Measurements from ENCODE around the gene CDX1. TPM values are rescaled to one million over a fixed set of nuclear protein-coding genes. Genes with fewer than 3 reads are reported as not detected.

The CDX1 gene
- total RNA-seq, 1 experiment from 2014 or later, result not detected

GRCh38 chr5:150137997-150138396, 28.6 kb upstream of the CDX1 start:
- Histone ChIP-seq H4K20me1 (ENCODE audit: low read length) (no peaks in the 10 kb centered on the region), H3K27me3 (ENCODE audit: low read length) (no peaks in the 10 kb centered on the region), H3K79me2 (ENCODE audit: low read length) (no peaks in the 10 kb centered on the region), H3K9me3 (ENCODE audit: low read length) (no peaks in the 10 kb centered on the region), H3K4me3 (ENCODE audit: low read length) (no peak overlapping the region), H3K9ac (ENCODE audit: low read length) (no peak overlapping the region), H3K4me2 (ENCODE audit: low read length) (no peak overlapping the region), H3K36me3 (ENCODE audit: low read depth, low read length) (no peaks in the 10 kb centered on the region), H2AFZ (ENCODE audit: low read length) (no peak overlapping the region), H3F3A (ENCODE audit: low read length, unreplicated experiment) (no peaks in the 10 kb centered on the region), H3K27ac (ENCODE audit: low read length) (no peak overlapping the region), H3K4me1 (ENCODE audit: insufficient read depth, low read length) (peaks cover under 1% of the 10 kb centered on the region), H3K9me2 (replicated peaks; ENCODE audit: low read length) (no peaks in the 10 kb centered on the region)
- DNase-seq (no peak), ATAC-seq (no peak)
- POLR2A ChIA-PET (ENCODE audit: unreplicated experiment), result no interaction called here
- intact Hi-C loops (cut with micrococcal nuclease), result loop anchor here (10.0 kb wide), 1 partner anchor 297 kb away; no protein-coding TSS in a partner anchor
- no TSS peak for BruUV-seq (replicated peaks)
- no peak for TF ChIP-seq CTCF (conservative IDR thresholded peaks at IDR 0.05; ENCODE audit: low read depth, low read length)
- TF ChIP-seq EZH2 (IDR thresholded peaks at IDR 0.05; ENCODE audit: low read length, unreplicated experiment), result no peak
- no peak for TF ChIP-seq EZH2phosphoT487 (IDR thresholded peaks at IDR 0.05; ENCODE audit: borderline replicate concordance, low read length)
- CTCF ChIA-PET, result no interaction called here

GRCh38 chr5:150138551-150139265, 27.9 kb upstream of the CDX1 start:
- no peak overlapping the region for H3K9ac ChIP-seq (ENCODE audit: low read length)
- no peak overlapping the region for H3K4me2 ChIP-seq (ENCODE audit: low read length)
- peaks cover 8% of the 10 kb centered on the region for H3K4me1 ChIP-seq (ENCODE audit: insufficient read depth, low read length)

GRCh38 chr5:150139334-150139733, 27.2 kb upstream of the CDX1 start:
- Histone ChIP-seq H3K9me2 (replicated peaks; ENCODE audit: low read length) (no peaks in the 10 kb centered on the region), H3K79me2 (ENCODE audit: low read length) (no peaks in the 10 kb centered on the region), H4K20me1 (ENCODE audit: low read length) (no peaks in the 10 kb centered on the region), H3K27ac (ENCODE audit: low read length) (no peak overlapping the region), H3K27me3 (ENCODE audit: low read length) (no peaks in the 10 kb centered on the region), H3K36me3 (ENCODE audit: low read depth, low read length) (no peaks in the 10 kb centered on the region), H3K4me3 (ENCODE audit: low read length) (no peak overlapping the region), H3K4me1 (ENCODE audit: insufficient read depth, low read length) (peaks cover 9% of the 10 kb centered on the region), H3K4me2 (ENCODE audit: low read length) (no peak overlapping the region), H3F3A (ENCODE audit: low read length, unreplicated experiment) (no peaks in the 10 kb centered on the region), H3K9ac (ENCODE audit: low read length) (no peak overlapping the region), H2AFZ (ENCODE audit: low read length) (no peak overlapping the region), H3K9me3 (ENCODE audit: low read length) (no peaks in the 10 kb centered on the region)
- no TSS peak for BruUV-seq (replicated peaks)
- no peak for ATAC-seq
- no peak for TF ChIP-seq EZH2 (IDR thresholded peaks at IDR 0.05; ENCODE audit: low read length, unreplicated experiment)
- ChIA-PET CTCF (no interaction called here), POLR2A (ENCODE audit: unreplicated experiment) (no interaction called here)
- intact Hi-C loops (cut with micrococcal nuclease), result loop anchor here (10.0 kb wide), 1 partner anchor 295 kb away; no protein-coding TSS in a partner anchor
- no peak for DNase-seq

More at GRCh38 chr5:150138551-150139265, 27.9 kb upstream of the CDX1 start:
- no peaks in the 10 kb centered on the region for H3K9me3 ChIP-seq (ENCODE audit: low read length)
- no peaks in the 10 kb centered on the region for H4K20me1 ChIP-seq (ENCODE audit: low read length)
- intact Hi-C loops (cut with micrococcal nuclease), result loop anchor here (10.0 kb wide), 1 partner anchor 296 kb away; no protein-coding TSS in a partner anchor
- H2AFZ ChIP-seq (ENCODE audit: low read length), result no peak overlapping the region
- TF ChIP-seq EZH2 (IDR thresholded peaks at IDR 0.05; ENCODE audit: low read length, unreplicated experiment), result no peak
- TF ChIP-seq EZH2phosphoT487 (IDR thresholded peaks at IDR 0.05; ENCODE audit: borderline replicate concordance, low read length), result no peak
- H3K4me3 ChIP-seq (ENCODE audit: low read length), result no peak overlapping the region
- CTCF ChIA-PET, result no interaction called here
- no peak for ATAC-seq
- no peaks in the 10 kb centered on the region for H3F3A ChIP-seq (ENCODE audit: low read length, unreplicated experiment)
- no peaks in the 10 kb centered on the region for H3K27me3 ChIP-seq (ENCODE audit: low read length)
- H3K36me3 ChIP-seq (ENCODE audit: low read depth, low read length), result no peaks in the 10 kb centered on the region
- POLR2A ChIA-PET (ENCODE audit: unreplicated experiment), result no interaction called here
- no TSS peak for BruUV-seq (replicated peaks)
- no peak for DNase-seq
- H3K27ac ChIP-seq (ENCODE audit: low read length), result no peak overlapping the region
- H3K79me2 ChIP-seq (ENCODE audit: low read length), result no peaks in the 10 kb centered on the region
- no peaks in the 10 kb centered on the region for H3K9me2 ChIP-seq (replicated peaks; ENCODE audit: low read length)
